RKO (cell line): Measurements from ENCODE around the gene CWF19L1.
"Not testable (repeated sequence)": the region's sequence is repeated elsewhere in the genome, so short reads cannot be mapped to it uniquely, and the experiment has no call there.

Experiments used
- DNase-seq: peaks from one replicate; pipeline ENCODE4 v3.0.0-alpha.2; 2016; ENCODE audit warnings: low spot score

CWF19L1 gene

GRCh38 chr10:100267239-100268104 is at the start of gene CWF19L1:
TSS of gene CWF19L1 (minus strand) at chr10:100267638. CDS start at chr10:100267593, 45 bp downstream.
- DNase-seq, result peak; percentile 91

GRCh38 chr10:100315615-100316014 is 48.2 kb upstream of the CWF19L1 start:
- DNase-seq, result no peak

- DNase-seq, result no peak
These were observed 43.9 kb upstream of the CWF19L1 start for GRCh38 chr10:100311298-100311697.

GRCh38 chr10:100307684-100308083 is 40.2 kb upstream of the CWF19L1 start:
- DNase-seq, result peak; percentile 72

GRCh38 chr10:100306861-100307260 is 39.4 kb upstream of the CWF19L1 start:
- DNase-seq, result no peak

- no peak for DNase-seq
These were observed 37.0 kb upstream of the CWF19L1 start for GRCh38 chr10:100304414-100304813.

GRCh38 chr10:100303724-100304319 is 36.4 kb upstream of the CWF19L1 start:
- DNase-seq, result peak; percentile 55

GRCh38 chr10:100301123-100301522 is 33.7 kb upstream of the CWF19L1 start:
- not testable (repeated sequence) for DNase-seq

GRCh38 chr10:100297242-100297641 is 29.8 kb upstream of the CWF19L1 start:
- no peak for DNase-seq

- DNase-seq, result no peak
These were observed 25.6 kb upstream of the CWF19L1 start for GRCh38 chr10:100293066-100293465.

GRCh38 chr10:100292300-100292699 is 24.9 kb upstream of the CWF19L1 start:
- not testable (repeated sequence) for DNase-seq

- DNase-seq, result no peak
These were observed 23.9 kb upstream of the CWF19L1 start for GRCh38 chr10:100291356-100291755.

GRCh38 chr10:100289641-100290040 is 22.2 kb upstream of the CWF19L1 start:
- no peak for DNase-seq

GRCh38 chr10:100288196-100288595 is 20.8 kb upstream of the CWF19L1 start:
- DNase-seq, result no peak

GRCh38 chr10:100287756-100288155 is 20.3 kb upstream of the CWF19L1 start:
- no peak for DNase-seq

- peak; percentile 94 for DNase-seq
These were observed 18.9 kb upstream of the CWF19L1 start, which contains the start of gene BLOC1S2 for GRCh38 chr10:100286051-100287033. TSS of gene BLOC1S2 (minus strand) at chr10:100286680. CDS start at chr10:100286659, 21 bp downstream.

GRCh38 chr10:100285326-100285725 is 17.9 kb upstream of the CWF19L1 start:
- DNase-seq, result peak; percentile 36

- no peak for DNase-seq
These were observed 15.5 kb upstream of the CWF19L1 start for GRCh38 chr10:100282907-100283306.

GRCh38 chr10:100276971-100277370 is 9.5 kb upstream of the CWF19L1 start:
- not testable (repeated sequence) for DNase-seq

- DNase-seq, result no peak
These were observed 1.5 kb downstream of the CWF19L1 start for GRCh38 chr10:100265821-100266485.

- no peak for DNase-seq
These were observed 13.2 kb downstream of the CWF19L1 start for GRCh38 chr10:100254191-100254590.
